ENCODE data around the gene ARPIN.

GRCh38 chr15:89852342-89852995 is 60.3 kb downstream of the ARPIN start:
- no peak for TF ChIP-seq EZH2 (IDR thresholded peaks at IDR 0.05; ENCODE audit: insufficient read depth, poor library complexity, severe bottlenecking)
- no peak for TF ChIP-seq EZH2phosphoT487 (IDR thresholded peaks at IDR 0.05; ENCODE audit: insufficient read depth, low read depth)

Measured in GM23248 (cell line).